Neural progenitor cell (in vitro differentiated cells): ENCODE data around the gene SPRR2A.

Source experiments
- CTCF ChIP-seq: fragments of 200-600 bp; sonication (generic); IDR thresholded peaks from 2 replicates; pipeline ENCODE4 v1.5.1; 2017; ENCODE audit warnings: antibody characterized with exemption, mild to moderate bottlenecking
- EZH2 ChIP-seq: fragments of 200-600 bp; sonication (generic); IDR thresholded peaks from 2 replicates; pipeline ENCODE4 v1.6.1; 2017; ENCODE audit warnings: antibody characterized with exemption, mild to moderate bottlenecking, moderate library complexity

- TF ChIP-seq CTCF (no peak), EZH2 (no peak)
Measured at GRCh38 chr1:153040950-153041631, 16.2 kb downstream of the SPRR2A start, which contains the start of gene SPRR2D.
